CD4-positive, alpha-beta T cell treated with Interleukin-4 for 1 hour (primary cell): ENCODE data around the gene PCDHB15.
A peak's percentile ranks its signal among the peaks of the same experiment; 100 is the strongest.
"Not testable (repeated sequence)": the region's sequence is repeated elsewhere in the genome, so short reads cannot be mapped to it uniquely, and the experiment has no call there.

Experiments
- DNase-seq, 2 donors: peaks; one replicate each; pipeline ENCODE4 v3.0.0-alpha.2; 2020 to 2022

Gene PCDHB15

DNA sequence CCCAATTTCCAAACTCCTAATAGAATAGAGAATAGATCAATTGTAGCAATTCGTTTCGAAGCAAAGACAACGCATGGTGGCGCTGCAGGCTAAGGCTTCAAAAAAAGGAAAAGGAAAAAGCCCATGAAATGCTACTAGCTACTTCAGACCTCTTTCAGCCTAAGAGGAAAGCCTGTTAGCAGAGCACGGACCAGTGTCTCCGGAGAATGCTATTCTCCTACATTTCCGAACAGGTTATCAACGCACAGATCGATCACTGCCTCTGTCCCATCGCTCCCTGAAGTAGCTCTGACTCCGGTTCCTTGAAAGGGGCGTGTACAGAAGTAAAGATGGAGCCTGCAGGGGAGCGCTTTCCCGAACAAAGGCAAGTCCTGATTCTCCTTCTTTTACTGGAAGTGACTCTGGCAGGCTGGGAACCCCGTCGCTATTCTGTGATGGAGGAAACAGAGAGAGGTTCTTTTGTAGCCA, at the start of gene PCDHB15:
Gene PCDHB15 (plus strand): TSS at position 146 of the 468 bp plus-strand sequence. CDS start 184 bp downstream, at position 330.
- DNase-seq = peak in 1 of 2 donors; percentile 2

GRCh38 chr5:141196363-141196762, 48.8 kb upstream of the PCDHB15 start:
- no peak for DNase-seq

GRCh38 chr5:141199359-141200235, 45.6 kb upstream of the PCDHB15 start, which contains the start of gene PCDHB11:
Gene PCDHB11 (plus strand): TSS chr5:141199627. CDS start chr5:141199775, 148 bp downstream.
- DNase-seq = no peak

- DNase-seq = not testable (repeated sequence)
Measured at GRCh38 chr5:141201126-141201525, 44.1 kb upstream of the PCDHB15 start.

DNA sequence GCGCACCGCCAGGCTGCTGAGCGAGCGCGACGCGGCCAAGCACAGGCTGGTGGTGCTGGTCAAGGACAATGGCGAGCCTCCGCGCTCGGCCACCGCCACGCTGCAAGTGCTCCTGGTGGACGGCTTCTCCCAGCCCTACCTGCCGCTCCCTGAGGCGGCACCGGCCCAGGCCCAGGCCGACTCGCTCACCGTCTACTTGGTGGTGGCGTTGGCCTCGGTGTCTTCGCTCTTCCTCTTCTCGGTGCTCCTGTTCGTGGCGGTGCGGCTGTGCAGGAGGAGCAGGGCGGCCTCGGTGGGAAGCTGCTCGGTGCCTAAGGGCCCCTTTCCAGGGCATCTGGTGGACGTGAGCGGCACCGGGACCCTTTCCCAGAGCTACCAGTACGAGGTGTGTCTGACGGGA, 43.5 kb upstream of the PCDHB15 start:
- not testable (repeated sequence) for DNase-seq

DNA sequence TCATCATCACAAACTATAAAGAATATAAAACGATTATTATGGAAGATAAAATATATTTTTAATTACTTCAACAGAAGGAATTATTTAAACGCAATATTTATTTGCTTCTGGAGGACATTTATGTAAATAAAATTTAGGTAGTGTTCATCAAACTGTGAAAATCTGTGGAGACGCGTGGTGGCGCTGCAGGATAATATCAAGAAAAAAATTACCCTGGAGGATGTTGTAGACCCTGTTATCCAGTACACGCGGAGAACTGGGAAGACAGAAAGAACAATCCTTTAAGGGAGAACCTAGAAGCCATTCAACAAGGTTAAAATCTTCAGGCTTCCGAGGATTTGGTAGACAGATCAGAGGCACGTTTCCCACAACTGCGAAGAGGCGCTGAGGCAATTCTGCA, 36.7 kb upstream of the PCDHB15 start, which contains the start of gene PCDHB12:
Gene PCDHB12 (plus strand): TSS at position 242 of the 400 bp plus-strand sequence. CDS start 189 bp downstream, outside the sequence.
- no peak for DNase-seq

- DNase-seq = not testable (repeated sequence)
Measured at GRCh38 chr5:141210281-141210680, 34.9 kb upstream of the PCDHB15 start.

GRCh38 chr5:141210849-141211248, 34.3 kb upstream of the PCDHB15 start:
- not testable (repeated sequence) for DNase-seq

GRCh38 chr5:141213656-141214339, 31.4 kb upstream of the PCDHB15 start, which contains the start of gene PCDHB13:
Gene PCDHB13 (plus strand): TSS chr5:141213919. CDS start chr5:141214124, 205 bp downstream.
- peak in 1 of 2 donors; percentile 13 for DNase-seq

- not testable (repeated sequence) for DNase-seq
Measured at GRCh38 chr5:141214583-141214982, 30.6 kb upstream of the PCDHB15 start.

- not testable (repeated sequence) for DNase-seq
Measured at GRCh38 chr5:141215504-141215903, 29.7 kb upstream of the PCDHB15 start.

- not testable (repeated sequence) for DNase-seq
Measured at GRCh38 chr5:141216035-141216434, 29.2 kb upstream of the PCDHB15 start.

DNA sequence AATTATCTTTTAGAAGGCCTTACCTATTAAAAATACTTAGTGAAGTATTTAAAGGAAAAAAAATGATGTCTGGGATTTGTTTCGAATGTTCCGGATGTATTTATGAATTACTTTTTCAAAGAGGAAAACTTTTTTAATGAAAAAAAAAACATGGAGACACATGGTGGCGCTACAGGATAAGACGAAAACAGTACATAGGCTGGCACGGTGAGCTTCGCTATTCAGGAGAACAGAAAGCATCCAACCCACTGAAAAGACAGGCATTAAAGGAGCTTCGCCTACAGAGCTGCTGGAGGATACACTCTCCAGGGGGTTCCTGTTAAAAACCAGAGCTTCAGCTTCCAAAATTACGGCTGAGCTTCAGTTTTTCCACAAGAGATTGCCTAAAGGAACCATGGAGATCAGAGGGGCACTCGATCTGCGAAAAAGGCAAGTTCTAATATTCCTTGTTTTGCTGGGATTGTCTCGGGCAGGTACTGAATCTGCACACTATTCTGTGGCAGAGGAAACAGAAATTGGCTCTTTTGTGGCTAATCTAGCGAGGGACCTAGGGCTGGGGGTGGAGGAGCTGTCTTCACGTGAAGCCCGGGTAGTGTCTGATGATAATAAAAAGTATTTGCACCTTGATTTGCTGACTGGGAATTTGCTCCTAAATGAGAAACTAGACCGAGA, 21.9 kb upstream of the PCDHB15 start, which contains the start of gene PCDHB14:
Gene PCDHB14 (plus strand): TSS at position 232 of the 672 bp plus-strand sequence. CDS start 163 bp downstream, at position 395.
- peak in 1 of 2 donors; percentile 4 for DNase-seq

DNA sequence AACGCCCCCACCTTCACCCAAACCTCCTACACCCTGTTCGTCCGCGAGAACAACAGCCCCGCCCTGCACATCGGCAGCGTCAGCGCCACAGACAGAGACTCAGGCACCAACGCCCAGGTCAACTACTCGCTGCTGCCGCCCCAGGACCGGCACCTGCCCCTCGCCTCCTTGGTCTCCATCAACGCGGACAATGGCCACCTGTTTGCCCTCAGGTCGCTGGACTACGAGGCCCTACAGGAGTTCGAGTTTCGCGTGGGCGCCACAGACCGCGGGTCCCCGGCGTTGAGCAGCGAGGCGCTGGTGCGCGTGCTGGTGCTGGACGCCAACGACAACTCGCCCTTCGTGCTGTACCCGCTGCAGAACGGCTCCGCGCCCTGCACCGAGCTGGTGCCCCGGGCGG, 20.4 kb upstream of the PCDHB15 start:
- DNase-seq = not testable (repeated sequence)

DNA sequence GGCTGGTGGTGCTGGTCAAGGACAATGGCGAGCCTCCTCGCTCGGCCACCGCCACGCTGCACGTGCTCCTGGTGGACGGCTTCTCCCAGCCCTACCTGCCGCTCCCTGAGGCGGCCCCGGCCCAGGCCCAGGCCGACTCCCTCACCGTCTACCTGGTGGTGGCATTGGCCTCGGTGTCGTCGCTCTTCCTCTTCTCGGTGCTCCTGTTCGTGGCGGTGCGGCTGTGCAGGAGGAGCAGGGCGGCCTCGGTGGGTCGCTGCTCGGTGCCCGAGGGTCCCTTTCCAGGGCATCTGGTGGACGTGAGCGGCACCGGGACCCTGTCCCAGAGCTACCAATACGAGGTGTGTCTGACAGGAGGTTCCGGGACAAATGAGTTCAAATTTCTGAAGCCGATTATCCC, 19.8 kb upstream of the PCDHB15 start:
- not testable (repeated sequence) for DNase-seq

DNA sequence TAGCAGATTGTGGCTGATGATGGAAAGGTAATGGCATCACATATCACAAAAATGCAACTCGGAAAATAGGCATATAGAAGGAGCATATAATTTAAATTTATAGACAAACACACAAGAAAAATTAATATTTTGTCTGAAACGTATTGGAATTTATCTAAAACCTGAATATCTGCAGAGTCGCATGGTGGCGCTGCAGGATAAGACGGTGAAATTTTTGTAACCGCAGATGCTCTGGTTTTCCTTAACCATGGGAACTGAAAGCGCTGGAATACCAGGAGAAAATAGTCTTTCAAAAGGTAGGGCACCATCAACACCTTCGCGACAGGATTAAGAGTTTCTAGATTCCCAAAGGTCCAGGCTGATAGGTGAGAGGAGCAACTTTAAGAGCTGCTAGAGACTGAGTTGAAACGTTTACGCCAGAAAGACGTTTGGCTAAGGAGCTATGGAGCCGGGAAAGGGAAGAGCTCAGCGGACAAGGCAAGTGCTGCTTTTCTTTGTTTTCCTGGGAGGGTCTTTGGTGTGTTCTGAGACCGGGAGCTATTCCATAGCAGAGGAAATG, 11.0 kb upstream of the PCDHB15 start:
- DNase-seq = no peak

- not testable (repeated sequence) for DNase-seq
Measured at GRCh38 chr5:141235922-141236321, 9.3 kb upstream of the PCDHB15 start.

GRCh38 chr5:141236516-141237313, 8.5 kb upstream of the PCDHB15 start:
- no peak for DNase-seq

DNA sequence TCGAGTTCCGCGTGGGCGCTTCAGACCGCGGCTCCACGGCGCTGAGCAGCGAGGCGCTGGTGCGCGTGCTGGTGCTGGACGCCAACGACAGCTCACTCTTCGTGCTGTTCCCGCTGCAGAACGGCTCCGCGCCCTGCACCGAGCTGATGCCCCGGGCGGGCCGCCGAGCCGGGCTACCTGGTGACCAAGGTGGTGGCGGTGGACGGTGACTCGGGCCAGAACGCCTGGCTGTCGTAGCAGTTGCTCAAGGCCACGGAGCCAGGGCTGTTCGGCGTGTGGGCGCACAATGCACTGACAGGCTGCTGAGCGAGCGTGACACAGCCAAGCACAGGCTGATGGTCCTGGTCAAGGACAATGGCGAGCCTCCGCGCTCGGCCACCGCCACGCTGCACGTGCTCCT, 3.7 kb upstream of the PCDHB15 start:
- DNase-seq = no peak

DNA sequence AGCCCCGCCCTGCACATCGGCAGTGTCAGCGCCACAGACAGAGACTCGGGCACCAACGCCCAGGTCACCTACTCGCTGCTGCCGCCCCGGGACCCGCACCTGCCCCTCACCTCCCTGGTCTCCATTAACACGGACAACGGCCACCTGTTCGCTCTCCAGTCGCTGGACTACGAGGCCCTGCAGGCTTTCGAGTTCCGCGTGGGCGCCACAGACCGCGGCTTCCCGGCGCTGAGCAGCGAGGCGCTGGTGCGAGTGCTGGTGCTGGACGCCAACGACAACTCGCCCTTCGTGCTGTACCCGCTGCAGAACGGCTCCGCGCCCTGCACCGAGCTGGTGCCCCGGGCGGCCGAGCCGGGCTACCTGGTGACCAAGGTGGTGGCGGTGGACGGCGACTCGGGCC, 1.8 kb downstream of the PCDHB15 start:
- not testable (repeated sequence) for DNase-seq

DNA sequence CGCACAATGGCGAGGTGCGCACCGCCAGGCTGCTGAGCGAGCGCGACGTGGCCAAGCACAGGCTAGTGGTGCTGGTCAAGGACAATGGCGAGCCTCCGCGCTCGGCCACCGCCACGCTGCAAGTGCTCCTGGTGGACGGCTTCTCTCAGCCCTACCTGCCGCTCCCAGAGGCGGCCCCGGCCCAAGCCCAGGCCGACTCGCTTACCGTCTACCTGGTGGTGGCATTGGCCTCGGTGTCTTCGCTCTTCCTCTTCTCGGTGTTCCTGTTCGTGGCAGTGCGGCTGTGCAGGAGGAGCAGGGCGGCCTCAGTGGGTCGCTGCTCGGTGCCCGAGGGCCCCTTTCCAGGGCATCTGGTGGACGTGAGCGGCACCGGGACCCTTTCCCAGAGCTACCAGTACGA, 2.2 kb downstream of the PCDHB15 start:
- not testable (repeated sequence) for DNase-seq
